GM23248 (cell line): Measurements from ENCODE around the gene RHOC.

ENCODE experiments used
- EZH2 ChIP-seq: fragments of 200-600 bp; sonication (generic); IDR thresholded peaks from 2 replicates; pipeline ENCODE4 v1.6.1; 2018; ENCODE audit warnings: antibody characterized with exemption, mild to moderate bottlenecking; ENCODE audit not compliant: insufficient read depth, poor library complexity, severe bottlenecking
- EZH2phosphoT487 ChIP-seq: fragments of 200-600 bp; sonication (generic); IDR thresholded peaks from 2 replicates; pipeline ENCODE4 v1.6.1; 2018; ENCODE audit warnings: antibody characterized with exemption, moderate library complexity, mild to moderate bottlenecking, low read depth; ENCODE audit not compliant: insufficient read depth

DNA sequence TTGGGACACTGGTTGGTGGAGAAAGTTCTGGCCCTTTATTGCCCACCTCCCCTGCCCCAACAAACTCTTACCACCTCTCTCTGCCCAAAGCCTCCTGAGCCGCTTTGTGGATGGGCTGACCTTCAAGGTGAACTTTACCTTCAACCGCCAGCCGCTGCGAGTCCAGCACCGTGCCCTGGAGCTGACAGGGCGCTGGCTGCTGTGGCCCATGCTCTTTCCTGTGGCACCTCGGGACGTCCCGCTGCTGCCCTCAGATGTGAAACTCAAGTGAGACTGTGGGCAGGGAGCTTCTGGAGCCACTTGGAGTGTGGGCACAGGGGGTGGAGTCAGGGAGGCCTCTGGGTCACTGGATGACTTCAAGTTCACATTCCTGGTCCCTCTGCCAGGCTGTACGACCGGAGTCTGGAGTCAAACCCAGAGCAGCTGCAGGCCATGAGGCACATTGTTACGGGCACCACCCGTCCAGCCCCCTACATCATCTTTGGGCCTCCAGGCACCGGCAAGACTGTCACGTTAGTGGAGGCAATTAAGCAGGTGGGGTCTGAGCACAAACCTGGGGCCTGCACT, 12.5 kb downstream of the RHOC start:
- TF ChIP-seq EZH2 (no peak), EZH2phosphoT487 (no peak)
